Ishikawa (cell line): ENCODE results near the gene VIP.

Source experiments
- CEBPB ChIP-seq: IDR thresholded peaks from 2 replicates; pipeline ENCODE4 v1.6.1; 2012
- CREB1 ChIP-seq: IDR thresholded peaks from 2 replicates; pipeline ENCODE4 v1.6.1; 2012; ENCODE audit warnings: low read depth
- EGR1 ChIP-seq: IDR thresholded peaks from 2 replicates; pipeline ENCODE4 v1.6.1; 2012
- EP300 ChIP-seq: IDR thresholded peaks from 2 replicates; pipeline ENCODE4 v1.6.1; 2012; ENCODE audit warnings: borderline replicate concordance
- FOXM1 ChIP-seq: IDR thresholded peaks from 2 replicates; pipeline ENCODE4 v1.6.1; 2012; ENCODE audit warnings: low read depth, borderline replicate concordance
- MAX ChIP-seq: IDR thresholded peaks from 2 replicates; pipeline ENCODE4 v1.6.1; 2012
- RAD21 ChIP-seq: IDR thresholded peaks from 2 replicates; pipeline ENCODE4 v1.6.1; 2012; ENCODE audit warnings: low read depth
- REST ChIP-seq: IDR thresholded peaks from 2 replicates; pipeline ENCODE4 v1.6.1; 2012; ENCODE audit warnings: low read depth, mild to moderate bottlenecking
- TAF1 ChIP-seq: IDR thresholded peaks from 2 replicates; pipeline ENCODE4 v1.6.1; 2012; ENCODE audit warnings: low read depth, mild to moderate bottlenecking
- TCF12 ChIP-seq: IDR thresholded peaks from 2 replicates; pipeline ENCODE4 v1.6.1; 2012; ENCODE audit warnings: low read depth
- USF1 ChIP-seq: IDR thresholded peaks from 2 replicates; pipeline ENCODE4 v1.6.1; 2012
- YY1 ChIP-seq: IDR thresholded peaks from 2 replicates; pipeline ENCODE4 v1.6.1; 2012; ENCODE audit warnings: low read depth
- ZBTB7A ChIP-seq: IDR thresholded peaks from 2 replicates; pipeline ENCODE4 v1.6.1; 2012; ENCODE audit warnings: low read depth

GRCh38 chr6:152721956-152722355 is 28.6 kb upstream of the VIP start:
- no peak for TF ChIP-seq USF1
- no peak for TF ChIP-seq EP300
- no peak for TF ChIP-seq EGR1
- TF ChIP-seq YY1: no peak
- TF ChIP-seq REST: no peak
- no peak for TF ChIP-seq MAX
- TF ChIP-seq CEBPB: no peak
- TF ChIP-seq TAF1: no peak
- no peak for TF ChIP-seq RAD21
- TF ChIP-seq CREB1: no peak
- no peak for TF ChIP-seq FOXM1
- TF ChIP-seq ZBTB7A: no peak
- no peak for TF ChIP-seq TCF12
